Gastroesophageal sphincter (tissue), 3 donors: ENCODE data around the gene CHST1.

Experiments used
- EP300 ChIP-seq: sonication (generic); formaldehyde crosslinking; IDR thresholded peaks from one replicate; pipeline ENCODE4 v1.6.1; 2017; ENCODE audit warnings: antibody characterized with exemption, mild to moderate bottlenecking
- POLR2A ChIP-seq, 2 donors: fragments of 450-650 bp; IDR thresholded peaks; one replicate each; pipeline ENCODE4 v1.6.1; 2017; ENCODE audit warnings: antibody characterized with exemption in 2 of 2, mild to moderate bottlenecking in 2 of 2, moderate library complexity in 1 of 2
- POLR2AphosphoS5 ChIP-seq: sonication (generic); formaldehyde crosslinking; IDR thresholded peaks from one replicate; pipeline ENCODE4 v1.6.1; 2017; ENCODE audit warnings: antibody characterized with exemption
- TF ChIP-seq, protein P1 (sequence below), 4 experiments: fragments of 200-600 bp in 2 of 4; fragments of 450-650 bp in 2 of 4; sonication (generic) in 1 of 4; IDR thresholded peaks; one replicate each; pipeline ENCODE4 v1.5.1; 2017 to 2019; ENCODE audit warnings: antibody characterized with exemption in 4 of 4, mild to moderate bottlenecking in 2 of 4, moderate library complexity in 2 of 4

DNA sequence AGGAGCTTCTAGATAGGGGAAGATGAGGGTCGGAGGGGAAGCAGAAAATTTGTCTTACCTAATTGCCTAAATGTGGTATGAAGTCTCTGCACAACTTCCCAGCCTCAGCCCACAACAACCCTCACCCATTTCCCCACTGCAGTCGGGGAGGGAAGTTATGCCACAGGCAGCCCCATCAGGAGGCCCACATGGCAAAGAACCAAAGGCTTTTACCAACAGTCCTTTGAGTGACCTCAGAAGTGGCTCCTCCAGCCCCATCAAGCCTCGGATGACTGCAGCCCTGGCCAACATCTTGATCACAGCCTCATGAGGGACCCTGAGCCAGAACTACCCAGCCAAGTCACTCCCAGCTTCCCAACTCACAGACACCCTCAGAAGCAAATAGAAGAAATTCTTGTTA lies 54.8 kb downstream of the CHST1 start:
- TF ChIP-seq, protein P1, sequence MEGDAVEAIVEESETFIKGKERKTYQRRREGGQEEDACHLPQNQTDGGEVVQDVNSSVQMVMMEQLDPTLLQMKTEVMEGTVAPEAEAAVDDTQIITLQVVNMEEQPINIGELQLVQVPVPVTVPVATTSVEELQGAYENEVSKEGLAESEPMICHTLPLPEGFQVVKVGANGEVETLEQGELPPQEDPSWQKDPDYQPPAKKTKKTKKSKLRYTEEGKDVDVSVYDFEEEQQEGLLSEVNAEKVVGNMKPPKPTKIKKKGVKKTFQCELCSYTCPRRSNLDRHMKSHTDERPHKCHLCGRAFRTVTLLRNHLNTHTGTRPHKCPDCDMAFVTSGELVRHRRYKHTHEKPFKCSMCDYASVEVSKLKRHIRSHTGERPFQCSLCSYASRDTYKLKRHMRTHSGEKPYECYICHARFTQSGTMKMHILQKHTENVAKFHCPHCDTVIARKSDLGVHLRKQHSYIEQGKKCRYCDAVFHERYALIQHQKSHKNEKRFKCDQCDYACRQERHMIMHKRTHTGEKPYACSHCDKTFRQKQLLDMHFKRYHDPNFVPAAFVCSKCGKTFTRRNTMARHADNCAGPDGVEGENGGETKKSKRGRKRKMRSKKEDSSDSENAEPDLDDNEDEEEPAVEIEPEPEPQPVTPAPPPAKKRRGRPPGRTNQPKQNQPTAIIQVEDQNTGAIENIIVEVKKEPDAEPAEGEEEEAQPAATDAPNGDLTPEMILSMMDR (IDR thresholded peaks at IDR 0.05): no peak
- no peak for TF ChIP-seq POLR2A (IDR thresholded peaks at IDR 0.05)
- TF ChIP-seq EP300: no peak
- TF ChIP-seq POLR2AphosphoS5: no peak
